Immature natural killer cell (primary cell): Measurements from ENCODE around the gene AUTS2. TPM values are rescaled to one million over a fixed set of nuclear protein-coding genes. Genes with fewer than 3 reads are reported as not detected.

Source experiments
- DNase-seq, 3 donors: peaks; one replicate each; pipeline ENCODE4 v3.0.0; 2022; ENCODE audit warnings: mixed read lengths in 1 of 3
- H3K27ac Mint-ChIP-seq, 6 donors: one replicate each; pipeline ENCODE4 v1.8.0; 2020; ENCODE audit warnings: mixed read lengths in 6 of 6, mild to moderate bottlenecking in 5 of 6, inconsistent platforms in 4 of 6, moderate library complexity in 3 of 6
- H3K27me3 Mint-ChIP-seq, 3 donors: one replicate each; pipeline ENCODE4 v1.8.0; 2020 to 2021; ENCODE audit warnings: low read depth in 3 of 3, mild to moderate bottlenecking in 3 of 3, mixed read lengths in 3 of 3, moderate library complexity in 3 of 3, inconsistent platforms in 1 of 3
- H3K36me3 Mint-ChIP-seq, 3 donors: one replicate each; pipeline ENCODE4 v1.8.0; 2020; ENCODE audit warnings: mixed read lengths in 3 of 3, inconsistent platforms in 2 of 3, mild to moderate bottlenecking in 2 of 3
- H3K4me1 Mint-ChIP-seq, 2 donors: one replicate each; pipeline ENCODE4 v1.8.0; 2020; ENCODE audit warnings: inconsistent platforms in 2 of 2, mild to moderate bottlenecking in 2 of 2, mixed read lengths in 2 of 2, moderate library complexity in 1 of 2
- H3K4me3 Mint-ChIP-seq, 5 donors: one replicate each; pipeline ENCODE4 v1.8.0; 2020; ENCODE audit warnings: mild to moderate bottlenecking in 5 of 5, mixed read lengths in 5 of 5, inconsistent platforms in 3 of 5, moderate library complexity in 3 of 5
- H3K9me3 Mint-ChIP-seq, 6 donors: one replicate each; pipeline ENCODE4 v1.8.0; 2020; ENCODE audit warnings: mild to moderate bottlenecking in 6 of 6, mixed read lengths in 6 of 6, inconsistent platforms in 4 of 6, moderate library complexity in 3 of 6
- polyA plus RNA-seq, 3 donors: library from polyadenylated mRNA; unstranded; fragments of 300-500 nt; fragmentation: Illumina TruSeq; gene quantifications; one replicate each; pipeline ENCODE4 v1.2.3, GENCODE V29; 2021

The AUTS2 gene
- polyA plus RNA-seq, 3 donors from 2014 or later = 1.9 to 17.6 (median 8.0) TPM

GRCh38 chr7:70569335-70569819 is 971.1 kb downstream of the AUTS2 start:
- no peak overlapping the region for H3K4me3 Mint-ChIP-seq
- no peak overlapping the region for H3K27ac Mint-ChIP-seq
- H3K9me3 Mint-ChIP-seq = no peaks in the 10 kb centered on the region
- DNase-seq = no peak
- no peaks in the 10 kb centered on the region for H3K4me1 Mint-ChIP-seq
- H3K36me3 Mint-ChIP-seq = peaks cover 0 to 11% (median 0%) of the 10 kb centered on the region in 3 donors
- H3K27me3 Mint-ChIP-seq = no peaks in the 10 kb centered on the region

- no peak overlapping the region for H3K4me3 Mint-ChIP-seq
- no peaks in the 10 kb centered on the region for H3K4me1 Mint-ChIP-seq
- no peak overlapping the region for H3K27ac Mint-ChIP-seq
- DNase-seq = no peak
- peaks cover 0 to 11% (median 0%) of the 10 kb centered on the region in 3 donors for H3K36me3 Mint-ChIP-seq
- no peaks in the 10 kb centered on the region for H3K27me3 Mint-ChIP-seq
- H3K9me3 Mint-ChIP-seq = no peaks in the 10 kb centered on the region
Observed at GRCh38 chr7:70570029-70570428, 971.8 kb downstream of the AUTS2 start.

GRCh38 chr7:70570961-70571360 is 972.7 kb downstream of the AUTS2 start:
- no peak overlapping the region for H3K27ac Mint-ChIP-seq
- no peaks in the 10 kb centered on the region for H3K4me1 Mint-ChIP-seq
- DNase-seq = no peak
- peaks cover 0 to 11% (median 0%) of the 10 kb centered on the region in 3 donors for H3K36me3 Mint-ChIP-seq
- no peaks in the 10 kb centered on the region for H3K9me3 Mint-ChIP-seq
- H3K4me3 Mint-ChIP-seq = no peak overlapping the region
- no peaks in the 10 kb centered on the region for H3K27me3 Mint-ChIP-seq

GRCh38 chr7:70571403-70571934 is 973.2 kb downstream of the AUTS2 start:
- Mint-ChIP-seq H3K36me3 (peaks cover 0 to 11% (median 0%) of the 10 kb centered on the region in 3 donors), H3K4me3 (no peak overlapping the region)

GRCh38 chr7:70571961-70572360 is 973.7 kb downstream of the AUTS2 start:
- Mint-ChIP-seq H3K36me3 (peaks cover 0 to 11% (median 0%) of the 10 kb centered on the region in 3 donors), H3K4me1 (no peaks in the 10 kb centered on the region), H3K4me3 (no peak overlapping the region), H3K27ac (no peak overlapping the region), H3K9me3 (no peaks in the 10 kb centered on the region), H3K27me3 (no peaks in the 10 kb centered on the region)
- DNase-seq = no peak

More at GRCh38 chr7:70571403-70571934, 973.2 kb downstream of the AUTS2 start:
- DNase-seq = no peak
- Mint-ChIP-seq H3K9me3 (no peaks in the 10 kb centered on the region), H3K27ac (no peak overlapping the region), H3K4me1 (no peaks in the 10 kb centered on the region), H3K27me3 (no peaks in the 10 kb centered on the region)

GRCh38 chr7:70572571-70572970 is 974.3 kb downstream of the AUTS2 start:
- Mint-ChIP-seq H3K36me3 (peaks cover 0 to 11% (median 0%) of the 10 kb centered on the region in 3 donors), H3K4me3 (no peak overlapping the region), H3K27ac (no peak overlapping the region)

GRCh38 chr7:70573071-70573661 is 974.9 kb downstream of the AUTS2 start:
- Mint-ChIP-seq H3K27me3 (no peaks in the 10 kb centered on the region), H3K36me3 (peaks cover 0 to 11% (median 0%) of the 10 kb centered on the region in 3 donors), H3K4me3 (no peak overlapping the region), H3K4me1 (no peaks in the 10 kb centered on the region), H3K27ac (no peak overlapping the region), H3K9me3 (no peaks in the 10 kb centered on the region)
- DNase-seq = no peak

More at GRCh38 chr7:70572571-70572970, 974.3 kb downstream of the AUTS2 start:
- DNase-seq = no peak
- no peaks in the 10 kb centered on the region for H3K9me3 Mint-ChIP-seq
- no peaks in the 10 kb centered on the region for H3K4me1 Mint-ChIP-seq
- H3K27me3 Mint-ChIP-seq = no peaks in the 10 kb centered on the region

- Mint-ChIP-seq H3K27me3 (no peaks in the 10 kb centered on the region), H3K36me3 (peaks cover 0 to 11% (median 0%) of the 10 kb centered on the region in 3 donors), H3K4me3 (no peak overlapping the region), H3K27ac (no peak overlapping the region), H3K4me1 (no peaks in the 10 kb centered on the region), H3K9me3 (no peaks in the 10 kb centered on the region)
- DNase-seq = no peak
Observed at GRCh38 chr7:70573696-70574095, 975.4 kb downstream of the AUTS2 start.

- H3K4me3 Mint-ChIP-seq = no peak overlapping the region
- H3K27me3 Mint-ChIP-seq = peaks cover 0 to 1% (median 0%) of the 10 kb centered on the region in 3 donors
- DNase-seq = no peak
- H3K36me3 Mint-ChIP-seq = peaks cover 0 to 11% (median 0%) of the 10 kb centered on the region in 3 donors
- no peak overlapping the region for H3K27ac Mint-ChIP-seq
- no peaks in the 10 kb centered on the region for H3K9me3 Mint-ChIP-seq
- H3K4me1 Mint-ChIP-seq = no peaks in the 10 kb centered on the region
Observed at GRCh38 chr7:70574314-70574834, 976.1 kb downstream of the AUTS2 start.

- Mint-ChIP-seq H3K4me1 (no peaks in the 10 kb centered on the region), H3K36me3 (peaks cover 0 to 11% (median 0%) of the 10 kb centered on the region in 3 donors), H3K27ac (no peak overlapping the region), H3K27me3 (peaks cover 0 to 1% (median 0%) of the 10 kb centered on the region in 3 donors), H3K4me3 (no peak overlapping the region), H3K9me3 (no peaks in the 10 kb centered on the region)
- no peak for DNase-seq
Observed at GRCh38 chr7:70574970-70575799, 976.9 kb downstream of the AUTS2 start.

GRCh38 chr7:70577078-70577477 is 978.8 kb downstream of the AUTS2 start:
- no peak for DNase-seq
- H3K27me3 Mint-ChIP-seq = peaks cover 0 to 1% (median 0%) of the 10 kb centered on the region in 3 donors
- no peaks in the 10 kb centered on the region for H3K9me3 Mint-ChIP-seq
- no peak overlapping the region for H3K4me3 Mint-ChIP-seq
- no peaks in the 10 kb centered on the region for H3K36me3 Mint-ChIP-seq
- H3K27ac Mint-ChIP-seq = no peak overlapping the region
- H3K4me1 Mint-ChIP-seq = no peaks in the 10 kb centered on the region

GRCh38 chr7:70578131-70578530 is 979.9 kb downstream of the AUTS2 start:
- no peak for DNase-seq
- Mint-ChIP-seq H3K4me1 (no peaks in the 10 kb centered on the region), H3K27ac (no peak overlapping the region), H3K9me3 (no peaks in the 10 kb centered on the region), H3K36me3 (no peaks in the 10 kb centered on the region), H3K4me3 (no peak overlapping the region), H3K27me3 (peaks cover 0 to 1% (median 0%) of the 10 kb centered on the region in 3 donors)

GRCh38 chr7:70579397-70580097 is 981.3 kb downstream of the AUTS2 start:
- H3K27ac Mint-ChIP-seq = no peak overlapping the region
- no peak for DNase-seq
- no peak overlapping the region for H3K4me3 Mint-ChIP-seq
- H3K9me3 Mint-ChIP-seq = no peaks in the 10 kb centered on the region
- H3K27me3 Mint-ChIP-seq = peaks cover 0 to 2% (median 1%) of the 10 kb centered on the region in 3 donors
- no peaks in the 10 kb centered on the region for H3K36me3 Mint-ChIP-seq
- no peaks in the 10 kb centered on the region for H3K4me1 Mint-ChIP-seq
